Uterus (tissue), 2 donors: ENCODE measurements around the gene RSAD2.

Experiments used
- CTCF ChIP-seq, 4 experiments: fragments of 200-600 bp in 2 of 4; fragments of 450-650 bp in 2 of 4; sonication (generic) in 2 of 4; IDR thresholded peaks; one replicate each; pipeline ENCODE4 v1.5.1; 2016 to 2019; ENCODE audit warnings: antibody characterized with exemption in 4 of 4, mild to moderate bottlenecking in 2 of 4, moderate library complexity in 1 of 4
- POLR2A ChIP-seq, 2 donors: fragments of 450-650 bp; IDR thresholded peaks; one replicate each; pipeline ENCODE4 v1.6.1; 2016; ENCODE audit warnings: antibody characterized with exemption in 2 of 2, mild to moderate bottlenecking in 1 of 2, moderate library complexity in 1 of 2

DNA sequence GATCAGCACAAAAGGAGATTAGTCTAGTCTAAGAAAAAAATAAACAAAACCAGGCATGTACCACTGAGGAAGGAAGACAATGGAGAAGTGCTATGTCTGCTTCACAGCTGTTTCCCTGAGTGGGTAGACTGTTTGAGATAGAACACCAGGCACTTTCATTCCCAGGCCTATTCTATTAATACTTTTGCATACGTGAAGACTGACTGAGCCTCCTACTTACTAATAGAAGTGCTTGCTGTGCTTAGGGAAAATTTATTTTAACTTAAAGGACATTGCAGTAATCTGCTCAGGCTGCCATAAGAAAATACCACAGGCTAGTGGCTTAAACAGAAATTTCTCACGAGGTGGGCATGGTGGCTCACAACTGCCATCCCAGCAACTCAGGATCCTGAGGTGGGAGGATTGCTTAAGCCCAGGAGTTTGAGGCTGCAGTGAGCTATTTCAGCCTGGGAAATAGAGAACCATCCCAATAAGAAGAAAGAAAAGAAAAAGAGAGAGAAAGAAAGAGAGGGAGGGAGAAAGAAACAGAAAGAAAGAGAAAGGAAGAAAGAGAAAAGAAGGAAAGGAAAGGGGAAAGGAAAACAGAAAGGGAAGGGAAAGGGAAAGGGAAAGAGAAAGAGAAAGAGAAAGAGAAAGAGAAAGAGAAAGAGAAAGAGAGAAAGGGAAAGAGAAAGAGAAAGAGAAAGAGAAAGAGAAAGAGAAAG is 44.8 kb upstream of the RSAD2 start:
- TF ChIP-seq POLR2A (IDR thresholded peaks at IDR 0.05) (no peak), CTCF (IDR thresholded peaks at IDR 0.05) (no peak)
